Body of pancreas (tissue), 4 donors: ENCODE results near the gene FAM163A.

ENCODE experiments used
- POLR2A ChIP-seq, 3 donors: fragments of 450-650 bp; IDR thresholded peaks; one replicate each; pipeline ENCODE4 v1.6.1; 2016; ENCODE audit warnings: antibody characterized with exemption in 3 of 3, mild to moderate bottlenecking in 2 of 3
- TF ChIP-seq, protein P1 (sequence below), 7 experiments: fragments of 450-650 bp in 4 of 7; fragments of 200-600 bp in 3 of 7; sonication (generic) in 3 of 7; IDR thresholded peaks; one replicate each; pipeline ENCODE4 v1.5.1; 2016 to 2019; ENCODE audit warnings: antibody characterized with exemption in 7 of 7

GRCh38 chr1:179779645-179780272 is 36.7 kb downstream of the FAM163A start:
- TF ChIP-seq, protein P1, sequence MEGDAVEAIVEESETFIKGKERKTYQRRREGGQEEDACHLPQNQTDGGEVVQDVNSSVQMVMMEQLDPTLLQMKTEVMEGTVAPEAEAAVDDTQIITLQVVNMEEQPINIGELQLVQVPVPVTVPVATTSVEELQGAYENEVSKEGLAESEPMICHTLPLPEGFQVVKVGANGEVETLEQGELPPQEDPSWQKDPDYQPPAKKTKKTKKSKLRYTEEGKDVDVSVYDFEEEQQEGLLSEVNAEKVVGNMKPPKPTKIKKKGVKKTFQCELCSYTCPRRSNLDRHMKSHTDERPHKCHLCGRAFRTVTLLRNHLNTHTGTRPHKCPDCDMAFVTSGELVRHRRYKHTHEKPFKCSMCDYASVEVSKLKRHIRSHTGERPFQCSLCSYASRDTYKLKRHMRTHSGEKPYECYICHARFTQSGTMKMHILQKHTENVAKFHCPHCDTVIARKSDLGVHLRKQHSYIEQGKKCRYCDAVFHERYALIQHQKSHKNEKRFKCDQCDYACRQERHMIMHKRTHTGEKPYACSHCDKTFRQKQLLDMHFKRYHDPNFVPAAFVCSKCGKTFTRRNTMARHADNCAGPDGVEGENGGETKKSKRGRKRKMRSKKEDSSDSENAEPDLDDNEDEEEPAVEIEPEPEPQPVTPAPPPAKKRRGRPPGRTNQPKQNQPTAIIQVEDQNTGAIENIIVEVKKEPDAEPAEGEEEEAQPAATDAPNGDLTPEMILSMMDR (IDR thresholded peaks at IDR 0.05): no peak
- no peak for TF ChIP-seq POLR2A (IDR thresholded peaks at IDR 0.05)
